Anterior cingulate cortex (tissue), 58 donors: ENCODE results near the gene AGPAT1.
"Not testable (repeated sequence)": the region's sequence is repeated elsewhere in the genome, so short reads cannot be mapped to it uniquely, and the experiment has no call there.

Source experiments
- DNase-seq, 58 donors: peaks; one replicate each; lab custom pipeline; 2025; lab: John Stamatoyannopoulos, UW

Gene AGPAT1, protein sequence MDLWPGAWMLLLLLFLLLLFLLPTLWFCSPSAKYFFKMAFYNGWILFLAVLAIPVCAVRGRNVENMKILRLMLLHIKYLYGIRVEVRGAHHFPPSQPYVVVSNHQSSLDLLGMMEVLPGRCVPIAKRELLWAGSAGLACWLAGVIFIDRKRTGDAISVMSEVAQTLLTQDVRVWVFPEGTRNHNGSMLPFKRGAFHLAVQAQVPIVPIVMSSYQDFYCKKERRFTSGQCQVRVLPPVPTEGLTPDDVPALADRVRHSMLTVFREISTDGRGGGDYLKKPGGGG

DNA sequence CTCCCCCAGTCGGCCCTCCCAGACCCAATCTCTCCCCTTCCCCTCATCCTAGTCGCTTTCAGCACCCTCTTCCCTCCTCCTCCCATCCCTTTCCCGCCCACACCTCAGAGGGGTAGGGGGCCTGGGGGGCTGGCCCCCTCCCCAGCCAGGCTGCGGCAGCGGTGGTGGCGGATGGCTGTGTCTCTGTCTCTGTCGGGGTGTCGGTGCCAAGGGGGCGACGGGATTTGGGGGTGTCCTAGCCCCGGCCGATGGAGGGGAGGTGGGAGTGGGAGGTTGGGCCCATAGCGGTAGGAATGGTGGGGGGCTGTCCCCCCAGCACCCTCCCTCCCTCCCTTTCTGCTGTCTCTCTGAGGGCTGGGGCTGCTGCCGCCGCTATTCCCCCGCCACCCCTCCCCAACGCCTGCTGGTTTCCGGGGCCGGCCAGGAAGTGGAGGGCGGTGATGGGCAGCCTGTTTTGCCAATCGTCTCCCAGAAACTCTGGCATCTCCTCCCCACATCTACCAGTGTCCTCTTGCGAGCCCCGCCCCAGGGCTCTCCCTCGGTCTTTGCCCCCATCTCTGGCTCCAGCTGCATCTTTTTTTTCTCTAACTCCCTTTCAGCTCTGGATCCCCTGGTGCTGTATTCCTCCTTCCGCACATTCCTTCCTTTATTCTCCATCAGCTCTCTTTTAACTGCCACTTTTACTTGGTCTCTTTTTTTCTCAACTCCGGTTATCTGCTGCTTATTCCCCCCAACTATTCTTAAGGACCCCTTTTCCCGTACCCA is at the start of gene AGPAT1:
Gene AGPAT1, minus strand, starts transcription at position 374 of the 765 bp plus-strand sequence. CDS start 4,588 bp downstream, outside the sequence.
- DNase-seq: peak; percentile 65 to 99 (median 96)

DNA sequence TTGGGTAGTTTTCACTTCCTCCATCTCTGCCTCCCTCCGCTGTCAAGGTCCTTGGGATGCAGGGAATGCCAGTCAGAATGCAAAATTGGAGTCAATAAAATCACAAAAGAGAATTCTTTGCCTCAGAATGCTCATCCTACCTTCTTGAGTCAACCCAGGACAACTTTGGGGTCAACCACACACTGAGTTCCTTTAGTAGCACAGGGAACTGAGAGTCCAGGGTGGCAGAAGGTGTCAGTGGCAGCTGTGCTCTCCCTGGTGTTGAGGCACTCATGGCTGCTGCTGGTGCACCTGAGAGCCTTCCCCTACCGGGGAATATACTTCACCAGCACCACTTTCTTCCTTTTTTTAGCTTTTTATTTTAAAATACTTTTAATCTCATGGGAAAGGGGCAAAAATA is 48.8 kb upstream of the AGPAT1 start:
- DNase-seq: no peak

DNA sequence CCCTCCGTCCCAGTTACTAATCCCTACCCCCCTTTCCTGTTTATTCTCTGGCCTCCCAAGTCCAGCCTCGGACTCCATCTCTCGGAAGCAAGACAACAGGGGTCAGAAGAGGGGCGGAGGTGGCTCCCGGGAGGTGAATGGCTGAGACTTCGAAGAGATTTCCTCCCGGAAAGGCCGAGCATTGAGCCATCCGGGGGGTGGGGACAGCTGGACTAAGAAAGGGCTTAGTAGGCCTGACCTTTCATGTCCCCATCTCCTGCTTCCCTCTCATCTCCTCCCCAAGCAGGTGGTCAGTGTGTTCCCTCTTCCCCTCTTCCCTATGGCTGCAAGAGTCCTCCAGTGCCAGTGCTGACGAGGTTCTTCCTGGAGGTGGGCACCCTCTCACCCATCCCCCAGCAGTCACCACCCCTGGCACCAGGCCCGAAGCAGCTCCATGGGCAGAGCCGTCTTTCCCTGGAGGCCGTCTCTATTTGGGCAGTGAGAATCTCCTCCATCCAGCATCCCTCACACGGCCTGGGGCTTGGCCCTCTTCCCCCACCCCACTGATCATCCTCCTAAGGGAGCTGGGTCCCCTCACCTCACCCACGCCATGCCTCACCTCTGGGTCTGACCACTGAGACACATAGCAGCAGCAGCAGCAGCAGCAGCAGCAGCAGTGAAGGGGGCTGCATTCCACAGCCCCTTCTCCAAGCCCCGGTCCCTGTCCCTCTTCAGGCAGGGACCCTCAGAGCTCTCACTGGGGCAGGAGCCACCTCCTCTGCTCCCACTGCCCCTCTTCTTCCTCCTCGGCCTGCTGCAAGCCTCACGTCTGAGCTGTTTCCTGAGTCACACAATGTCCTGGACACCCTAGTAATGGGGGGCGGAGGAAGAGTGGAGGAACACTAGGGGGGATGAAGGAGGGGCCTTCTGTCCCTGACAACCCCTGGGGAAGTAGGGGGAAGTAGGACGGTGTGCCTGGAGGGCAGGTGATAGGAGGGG is 47.7 kb upstream of the AGPAT1 start, which contains the start of gene NOTCH4:
Gene NOTCH4, minus strand, starts transcription at position 810 of the 978 bp plus-strand sequence. Its CDS starts 139 bp downstream, at position 671.
- no peak for DNase-seq

DNA sequence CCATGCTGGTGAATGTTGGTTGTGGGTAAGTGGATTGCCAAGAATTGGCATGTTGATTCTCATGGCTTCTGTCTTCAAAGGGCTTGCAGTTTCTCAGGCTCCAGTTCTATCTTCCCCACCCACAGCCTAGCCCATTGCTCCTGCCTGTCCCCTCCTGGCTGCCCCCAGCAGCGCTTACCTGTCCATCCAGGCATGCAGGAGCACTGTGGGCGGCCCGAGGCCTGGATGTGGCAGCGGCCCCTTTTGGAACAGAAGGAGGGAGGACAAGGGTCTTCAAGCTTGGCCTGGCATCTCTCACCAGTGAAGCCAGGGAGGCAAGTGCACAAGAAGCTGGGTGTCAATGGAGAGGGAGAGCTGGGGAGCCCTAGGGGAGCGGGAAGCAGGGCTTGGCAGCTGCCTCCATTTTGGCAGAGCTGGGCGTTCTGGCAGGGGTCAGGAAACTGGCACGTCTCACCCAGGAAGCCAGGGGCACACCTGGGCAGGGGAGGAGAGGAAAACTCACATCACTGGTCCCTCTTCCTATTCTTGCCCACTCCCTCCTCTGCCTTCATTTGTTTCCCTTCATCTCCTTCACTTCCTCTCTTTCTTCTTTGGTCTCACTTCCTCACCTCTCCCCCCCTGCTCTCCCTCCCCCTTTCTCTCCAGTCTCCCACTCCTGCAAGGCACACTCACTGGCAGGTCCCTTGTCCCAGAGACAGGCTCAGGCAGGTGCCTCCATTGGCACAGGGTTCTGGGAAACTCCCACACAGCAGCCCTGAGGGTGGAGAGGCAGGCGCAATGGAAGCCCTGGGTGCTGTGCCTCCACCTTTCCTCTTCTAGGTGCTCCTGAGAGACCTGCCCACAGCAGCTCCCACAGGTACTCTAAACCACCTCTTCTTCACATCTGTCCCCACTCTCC is 46.7 kb upstream of the AGPAT1 start:
- no peak for DNase-seq

DNA sequence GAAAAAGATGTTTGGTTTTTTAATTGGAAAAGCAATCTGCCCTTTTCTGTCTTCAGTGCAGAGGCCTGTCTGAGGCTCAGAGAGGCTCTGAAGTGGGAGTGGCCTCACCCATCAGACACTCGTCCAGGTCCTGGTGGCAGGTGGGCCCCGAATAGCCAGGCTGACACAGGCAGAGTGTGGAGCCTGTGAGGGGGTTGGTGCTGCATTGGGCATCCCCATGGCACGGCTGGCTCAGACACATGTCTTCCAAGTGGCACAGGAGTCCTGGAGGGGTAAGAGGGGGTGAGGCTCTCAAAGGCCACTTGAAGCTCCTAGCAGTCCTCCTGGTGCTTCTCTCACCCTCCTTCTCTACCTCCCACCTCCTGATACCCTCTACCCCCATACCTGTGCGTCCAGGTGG is 44.1 kb upstream of the AGPAT1 start:
- no peak for DNase-seq

DNA sequence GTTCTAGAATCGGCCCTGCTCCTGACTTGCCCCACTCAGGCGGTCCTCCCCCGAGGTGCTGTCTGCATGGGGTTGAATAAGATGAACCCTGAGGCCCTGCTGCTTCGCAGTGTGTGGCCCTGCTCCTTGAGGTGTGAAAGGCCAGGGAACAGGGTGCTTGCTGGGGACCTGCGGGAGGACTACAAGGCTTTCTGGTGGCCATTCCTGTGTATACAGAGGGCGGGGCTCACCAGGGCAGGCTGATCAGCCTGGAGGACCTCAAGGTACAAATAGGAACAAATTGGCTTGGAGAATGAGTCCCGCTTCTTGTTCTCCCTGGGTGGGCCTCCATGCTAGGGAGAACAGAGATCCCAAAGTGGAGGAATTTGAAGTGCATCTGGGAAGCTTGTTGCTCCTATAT is 42.3 kb upstream of the AGPAT1 start:
- no peak for DNase-seq

DNA sequence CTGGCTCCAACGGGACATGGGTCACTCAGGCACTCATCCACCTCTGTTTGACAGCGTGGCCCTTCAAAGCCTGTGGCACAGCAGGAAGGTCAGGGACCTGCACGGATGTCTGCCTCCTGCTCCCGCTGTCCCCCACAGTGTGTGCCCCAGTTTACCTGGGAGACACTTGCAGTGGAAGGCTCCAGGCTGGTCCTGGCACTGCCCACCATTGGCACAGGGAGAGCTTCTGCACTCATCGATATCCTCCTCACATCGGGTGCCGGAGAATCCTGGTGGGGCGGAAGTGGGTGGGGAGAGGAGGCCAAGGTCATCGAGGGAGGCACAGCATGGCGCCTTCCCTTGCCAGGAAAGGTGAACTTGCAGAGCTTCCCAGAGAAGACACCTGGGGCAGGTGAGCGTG is 41.1 kb upstream of the AGPAT1 start:
- DNase-seq: no peak

DNA sequence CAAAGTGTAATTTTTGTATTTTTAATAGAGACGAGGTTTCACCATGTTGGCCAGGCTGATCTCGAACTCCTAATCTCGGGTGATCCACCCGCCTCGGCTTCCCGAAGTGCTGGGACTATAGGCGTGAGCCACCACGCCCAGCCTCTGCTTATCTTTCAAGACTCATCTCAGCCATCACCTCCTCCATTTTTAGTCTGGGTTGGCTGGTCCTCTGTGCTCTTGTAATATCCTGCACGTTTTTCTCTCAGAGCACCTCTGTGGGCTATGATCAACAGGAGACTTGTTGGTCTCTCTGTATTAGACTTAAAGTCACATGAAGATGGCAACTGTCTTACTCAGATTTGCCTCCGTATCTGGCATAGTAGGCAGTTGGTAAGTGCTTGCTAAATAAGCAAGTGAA is 40.4 kb upstream of the AGPAT1 start:
- DNase-seq: no peak

DNA sequence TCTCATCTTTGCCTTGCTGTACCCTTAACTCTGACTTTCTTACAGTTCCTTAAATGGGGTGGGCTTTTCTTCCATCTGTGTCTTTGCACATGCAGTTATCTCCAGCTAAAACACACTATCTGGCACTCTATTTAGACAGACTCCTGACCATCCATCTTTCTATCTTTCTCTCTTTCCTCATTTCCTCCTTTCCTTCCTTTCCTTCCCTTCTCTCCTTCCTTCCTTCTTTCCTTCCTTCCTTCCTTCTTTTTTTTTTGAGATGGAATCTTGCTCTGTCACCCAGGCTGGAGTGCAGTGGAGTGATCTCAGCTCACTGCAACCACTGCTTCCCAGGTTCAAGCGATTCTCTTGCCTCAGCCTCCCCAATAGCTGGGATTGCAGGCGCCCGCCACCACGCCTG is 39.7 kb upstream of the AGPAT1 start:
- no peak for DNase-seq

DNA sequence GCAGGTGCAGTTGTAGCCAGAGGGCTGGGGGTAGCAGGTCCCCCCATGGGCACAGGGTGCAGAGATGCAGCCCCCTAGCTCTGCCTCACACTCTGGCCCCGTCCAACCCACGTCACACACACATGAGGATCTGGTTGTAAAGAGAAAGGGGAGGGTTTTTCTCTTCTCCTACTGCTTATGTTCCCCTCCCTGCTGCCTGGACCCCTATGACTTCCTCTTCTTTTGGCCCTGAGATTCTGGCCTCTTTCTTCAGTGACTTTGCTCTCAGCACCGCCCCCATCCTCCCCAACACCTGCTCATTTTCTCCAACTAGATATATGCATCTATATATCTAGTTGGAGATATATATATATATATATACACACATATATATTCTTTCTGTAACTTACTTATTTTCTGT is 38.2 kb upstream of the AGPAT1 start:
- no peak for DNase-seq

DNA sequence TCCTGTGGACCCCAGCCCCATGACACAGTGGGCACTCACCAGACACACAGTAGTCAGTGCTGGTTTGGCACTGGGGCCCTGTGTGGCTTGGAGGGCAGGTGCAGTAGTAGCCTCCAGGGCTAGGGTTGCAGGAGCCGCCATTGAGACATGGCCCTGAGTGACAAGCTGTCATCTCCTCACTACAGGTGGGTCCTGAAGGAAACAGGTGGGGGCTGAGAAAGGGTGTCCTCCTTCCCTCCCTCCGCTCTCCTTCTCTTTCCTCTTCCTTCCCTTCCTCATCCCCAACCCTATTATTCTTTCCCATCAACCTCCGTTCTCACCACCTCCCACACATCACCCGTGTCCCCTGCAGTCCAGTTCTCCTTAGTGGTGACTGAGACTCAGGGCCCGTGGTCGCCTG is 37.8 kb upstream of the AGPAT1 start:
- no peak for DNase-seq

DNA sequence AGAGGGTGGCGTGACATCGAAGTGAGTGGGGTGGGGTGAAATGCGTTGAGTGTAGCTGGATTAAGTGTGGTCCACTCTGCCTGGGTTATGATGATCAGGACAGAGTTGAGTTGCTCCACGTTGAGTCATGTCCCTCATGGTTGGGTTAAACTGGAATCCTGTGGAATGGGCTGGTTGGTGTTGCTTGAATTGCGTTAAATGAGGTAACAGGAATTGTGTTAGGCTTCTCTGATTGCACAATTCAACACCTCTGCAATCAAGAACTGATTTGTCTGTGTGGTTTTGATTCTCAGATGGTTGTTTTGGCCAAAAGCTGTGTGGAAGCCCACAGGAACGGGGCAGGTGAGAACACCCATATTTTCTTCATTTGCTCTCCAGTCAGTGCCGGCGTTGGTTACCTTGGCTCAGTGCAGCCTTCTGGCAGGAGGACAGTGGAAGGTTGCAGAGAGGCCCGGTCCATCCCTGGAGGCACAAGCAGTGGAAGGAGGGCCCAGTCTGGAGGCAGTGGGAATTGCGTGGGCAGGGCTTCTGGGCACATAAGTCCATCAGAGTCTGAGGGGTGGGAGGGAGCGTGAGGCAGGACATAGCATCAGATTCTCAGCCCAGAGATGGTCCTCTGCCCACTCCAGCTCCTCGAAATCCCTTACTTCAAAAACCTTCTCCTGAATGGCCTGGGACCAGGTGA is 36.3 kb upstream of the AGPAT1 start:
- DNase-seq: no peak

DNA sequence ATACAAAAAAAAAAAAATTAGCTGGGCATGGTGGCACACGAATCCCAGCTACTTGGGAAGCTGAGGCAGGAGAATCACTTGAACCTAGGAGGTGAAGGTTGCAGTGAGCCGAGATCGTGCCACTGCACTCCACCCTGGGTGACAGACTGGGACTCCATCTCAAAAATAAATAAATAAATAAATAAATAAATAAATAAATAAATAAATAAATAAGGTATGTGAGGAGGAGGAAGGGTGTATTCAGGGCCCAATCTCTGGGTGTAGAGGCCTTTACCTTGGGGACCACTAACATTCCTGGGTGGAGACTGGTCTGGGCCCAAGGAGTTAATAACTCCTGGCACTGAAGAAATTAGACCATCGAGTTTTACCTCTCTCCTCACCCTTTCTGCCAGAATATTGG is 35.5 kb upstream of the AGPAT1 start:
- DNase-seq: not testable (repeated sequence)

DNA sequence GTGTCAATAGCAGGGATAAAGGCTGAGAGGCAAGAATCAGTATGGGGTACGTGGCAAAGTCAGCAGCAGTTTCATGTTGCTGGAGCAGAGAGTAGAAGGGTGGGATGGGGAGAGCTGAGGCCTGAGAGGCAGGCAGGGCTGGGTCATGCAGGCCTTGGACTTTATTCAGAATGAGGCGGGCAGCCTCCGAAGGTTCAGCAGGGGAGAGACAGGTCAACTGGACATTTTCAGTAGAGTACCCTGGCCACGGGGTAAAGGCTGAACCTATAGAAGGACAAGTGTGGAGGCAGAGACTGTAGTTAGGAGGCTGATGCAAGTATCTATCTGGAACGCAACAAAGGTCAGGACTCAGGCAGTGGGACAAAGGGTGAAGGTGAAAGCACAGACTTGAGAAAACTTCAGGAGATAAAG is 34.3 kb upstream of the AGPAT1 start:
- DNase-seq: no peak

DNA sequence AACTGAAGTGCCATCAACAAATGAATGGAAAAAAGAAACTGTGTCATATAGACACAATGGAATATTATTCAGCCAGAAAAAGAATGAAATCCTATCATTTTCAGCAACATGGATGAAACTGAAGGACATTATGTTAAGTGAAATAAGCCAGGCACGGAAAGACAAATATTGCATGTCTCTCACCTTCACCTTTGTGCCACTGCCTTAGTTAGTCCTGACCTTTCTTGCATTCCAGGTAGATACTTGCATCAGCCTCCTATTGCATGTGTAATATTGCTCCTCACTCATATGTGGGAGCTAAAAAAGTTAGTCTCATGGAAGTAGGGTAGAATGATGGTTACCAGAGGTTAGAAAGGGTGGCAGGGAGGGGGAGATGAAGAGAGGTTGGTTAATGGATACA is 33.1 kb upstream of the AGPAT1 start:
- no peak for DNase-seq

DNA sequence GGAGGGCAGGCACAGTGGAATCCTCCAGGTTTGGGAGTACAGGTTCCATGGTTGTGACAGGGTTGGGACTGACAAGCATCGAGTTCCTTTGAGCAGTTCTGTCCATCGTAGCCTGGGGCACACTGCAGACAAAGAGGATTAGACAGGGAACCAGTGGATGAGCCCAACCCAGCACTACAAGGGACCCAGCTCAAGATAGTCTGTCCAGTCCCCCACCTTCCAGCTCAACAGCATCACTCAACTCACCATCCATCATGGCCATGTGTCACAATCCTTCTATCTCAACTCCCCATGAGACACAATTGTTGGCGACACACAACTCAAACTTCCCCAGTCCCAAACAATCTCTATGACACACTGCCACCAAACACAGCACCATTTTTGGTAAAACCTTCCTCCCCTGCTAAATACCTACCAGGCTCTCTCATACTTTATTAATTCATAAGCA is 28.4 kb upstream of the AGPAT1 start:
- DNase-seq: no peak

DNA sequence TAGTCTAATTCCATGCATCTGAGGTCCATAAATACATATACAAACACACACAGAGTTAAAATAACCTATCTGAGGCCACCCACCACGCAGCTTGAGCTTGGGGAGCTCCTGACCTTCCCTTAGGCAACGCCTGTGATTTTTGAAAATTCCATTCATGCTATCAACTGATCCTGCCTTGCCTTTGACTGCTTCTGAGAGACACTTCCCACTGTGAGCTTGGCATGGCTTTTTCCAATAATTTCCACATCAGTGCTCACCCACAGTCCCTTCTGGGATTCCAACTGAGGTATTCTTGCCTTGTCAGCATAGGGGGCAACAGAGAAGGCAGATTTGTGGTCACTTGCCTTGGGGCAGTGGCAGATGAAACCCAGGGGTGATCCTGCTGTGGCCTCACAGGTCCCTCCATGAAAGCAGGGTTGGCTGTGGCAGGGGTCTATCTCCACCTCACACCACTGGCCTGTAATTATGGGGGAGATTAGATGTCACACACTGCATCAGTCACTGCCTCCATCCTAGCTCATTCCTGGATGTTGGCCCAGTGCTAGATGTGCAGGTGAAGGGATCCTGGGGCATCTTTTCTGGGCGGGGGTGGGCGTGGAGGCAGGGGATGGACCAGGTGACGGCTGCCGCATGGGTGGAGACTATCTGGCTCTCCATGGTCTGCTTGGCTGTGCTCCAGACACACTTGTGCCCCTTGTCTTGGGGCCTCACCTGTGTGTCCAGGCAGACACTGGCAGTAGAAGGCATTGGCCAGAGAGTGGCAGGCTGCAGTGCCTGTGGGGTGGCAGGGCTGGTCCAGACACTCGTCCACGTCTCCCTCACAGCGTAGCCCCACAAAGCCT is 27.8 kb upstream of the AGPAT1 start:
- DNase-seq: no peak

DNA sequence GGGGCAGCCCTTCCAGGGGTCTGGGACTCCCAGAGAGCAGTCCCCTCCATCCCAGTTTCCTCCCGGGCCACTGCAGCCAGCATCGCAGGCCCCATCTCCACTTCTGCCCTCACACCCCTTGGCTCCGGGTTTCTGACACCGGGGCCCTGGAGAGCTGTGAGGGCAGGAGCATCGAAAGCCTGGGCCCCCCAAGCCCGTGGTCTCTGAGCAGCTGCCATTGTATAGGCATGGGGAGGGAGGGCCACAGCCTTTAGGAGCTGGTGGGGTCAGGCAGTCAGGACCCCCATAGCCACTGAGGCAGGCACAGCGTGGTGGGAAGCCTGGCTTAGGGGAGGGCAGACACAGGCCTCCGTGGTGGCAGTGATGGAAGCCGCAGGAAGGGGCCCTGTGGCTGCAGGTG is 26.3 kb upstream of the AGPAT1 start:
- no peak for DNase-seq
